ENCODE results near the gene GNB1. TPM values are rescaled to one million over a fixed set of nuclear protein-coding genes. Genes with fewer than 3 reads are reported as not detected.

GNB1 gene
- total and polyA plus RNA-seq, 2 donors (not counting 1 experiment from before 2014, with no cell fraction given), result 91.3 to 485 TPM

DNA sequence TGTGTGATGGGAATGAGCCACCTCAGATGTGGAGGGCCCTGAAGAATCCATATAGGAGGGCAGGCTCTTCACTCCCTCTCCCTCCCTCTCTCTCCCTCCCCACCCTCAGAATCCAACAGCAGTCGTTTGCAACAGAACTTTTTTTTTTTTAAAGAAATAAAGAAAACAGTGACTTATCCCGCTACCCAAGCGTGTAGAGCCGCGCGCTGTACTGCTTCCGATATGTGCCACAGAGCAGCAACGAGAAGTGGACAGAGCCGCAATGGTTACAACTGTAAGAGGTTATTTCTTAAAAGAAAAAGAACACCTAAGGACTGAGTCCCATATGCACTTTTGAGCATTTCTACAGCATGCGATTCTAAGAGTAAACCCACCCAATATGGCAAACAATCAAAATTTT, 105.2 kb downstream of the GNB1 start:
- Histone ChIP-seq H4K20me1 (ENCODE audit: control insufficient read depth, extremely low read depth, insufficient read depth, low read length) (no peaks in the 10 kb centered on the region), H3K4me1 (ENCODE audit: control insufficient read depth, extremely low read depth, insufficient read depth, low read length) (peaks cover 12% of the 10 kb centered on the region), H3K36me3 (ENCODE audit: control insufficient read depth, insufficient read depth, low read length) (peaks cover 33% of the 10 kb centered on the region)

DNA sequence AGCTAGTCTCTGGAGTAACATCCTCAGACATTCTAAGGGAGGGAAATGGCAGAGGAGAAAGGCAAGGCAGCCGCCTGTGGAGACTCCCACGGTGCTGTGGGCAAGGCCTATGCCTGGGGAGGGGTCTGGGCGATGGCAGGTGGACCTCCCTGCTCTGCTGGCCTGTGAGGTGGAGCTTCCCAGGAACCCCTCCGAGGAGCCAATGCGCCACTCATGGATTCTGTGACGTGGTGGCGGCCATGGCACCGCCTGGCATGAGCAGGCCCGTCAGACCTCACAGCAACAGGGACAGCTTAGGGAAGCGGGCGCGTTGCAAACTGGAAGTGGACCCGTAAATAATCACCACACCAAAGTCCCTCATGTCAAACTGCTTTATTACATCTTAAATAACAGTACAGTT, 106.0 kb downstream of the GNB1 start:
- H3K4me2 ChIP-seq (ENCODE audit: extremely low read depth, insufficient read depth, low read length), result no peak overlapping the region
- no peak overlapping the region for H2AFZ ChIP-seq (ENCODE audit: low read length)
- no peaks in the 10 kb centered on the region for H3K27me3 ChIP-seq (ENCODE audit: control insufficient read depth, insufficient read depth, low read length)
- no peak overlapping the region for H3K9ac ChIP-seq (ENCODE audit: insufficient read depth, low read length)
- H4K20me1 ChIP-seq (ENCODE audit: control insufficient read depth, extremely low read depth, insufficient read depth, low read length), result no peaks in the 10 kb centered on the region
- no peak overlapping the region for H3K4me3 ChIP-seq (replicated peaks in 1 of 4; ENCODE audit: control extremely low read depth in 1 of 4, insufficient read depth in 1 of 4, low read depth in 3 of 4, low read length in 4 of 4)
- H3K36me3 ChIP-seq (ENCODE audit: control insufficient read depth, insufficient read depth, low read length), result peaks cover 29% of the 10 kb centered on the region
- H3K4me1 ChIP-seq (ENCODE audit: control insufficient read depth, extremely low read depth, insufficient read depth, low read length), result peaks cover 16% of the 10 kb centered on the region
- H3K79me2 ChIP-seq (ENCODE audit: control insufficient read depth, insufficient read depth, low read length), result peaks cover 2% of the 10 kb centered on the region
- DNase-seq (ENCODE audit: low read depth in 2 of 2), result no peak
- TF ChIP-seq EZH2 (IDR thresholded peaks at IDR 0.05; ENCODE audit: low read length, missing control alignments), result no peak
- TF ChIP-seq, protein P1, sequence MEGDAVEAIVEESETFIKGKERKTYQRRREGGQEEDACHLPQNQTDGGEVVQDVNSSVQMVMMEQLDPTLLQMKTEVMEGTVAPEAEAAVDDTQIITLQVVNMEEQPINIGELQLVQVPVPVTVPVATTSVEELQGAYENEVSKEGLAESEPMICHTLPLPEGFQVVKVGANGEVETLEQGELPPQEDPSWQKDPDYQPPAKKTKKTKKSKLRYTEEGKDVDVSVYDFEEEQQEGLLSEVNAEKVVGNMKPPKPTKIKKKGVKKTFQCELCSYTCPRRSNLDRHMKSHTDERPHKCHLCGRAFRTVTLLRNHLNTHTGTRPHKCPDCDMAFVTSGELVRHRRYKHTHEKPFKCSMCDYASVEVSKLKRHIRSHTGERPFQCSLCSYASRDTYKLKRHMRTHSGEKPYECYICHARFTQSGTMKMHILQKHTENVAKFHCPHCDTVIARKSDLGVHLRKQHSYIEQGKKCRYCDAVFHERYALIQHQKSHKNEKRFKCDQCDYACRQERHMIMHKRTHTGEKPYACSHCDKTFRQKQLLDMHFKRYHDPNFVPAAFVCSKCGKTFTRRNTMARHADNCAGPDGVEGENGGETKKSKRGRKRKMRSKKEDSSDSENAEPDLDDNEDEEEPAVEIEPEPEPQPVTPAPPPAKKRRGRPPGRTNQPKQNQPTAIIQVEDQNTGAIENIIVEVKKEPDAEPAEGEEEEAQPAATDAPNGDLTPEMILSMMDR (conservative IDR thresholded peaks at IDR 0.05 in 1 of 2, IDR thresholded peaks at IDR 0.05 in 1 of 2; ENCODE audit: low read depth in 1 of 2, low read length in 2 of 2), result no peak
- H3K9me3 ChIP-seq (ENCODE audit: control insufficient read depth, insufficient read depth, low read depth, low read length), result no peaks in the 10 kb centered on the region
- no peak overlapping the region for H3K27ac ChIP-seq (ENCODE audit: insufficient read depth, low read length)

More for the DNA sequence above, 105.2 kb downstream of the GNB1 start:
- TF ChIP-seq, protein P1 (conservative IDR thresholded peaks at IDR 0.05 in 1 of 2, IDR thresholded peaks at IDR 0.05 in 1 of 2; ENCODE audit: low read depth in 1 of 2, low read length in 2 of 2), result no peak
- no peak for TF ChIP-seq EZH2 (IDR thresholded peaks at IDR 0.05; ENCODE audit: low read length, missing control alignments)
- Histone ChIP-seq H3K9ac (ENCODE audit: insufficient read depth, low read length) (no peak overlapping the region), H3K79me2 (ENCODE audit: control insufficient read depth, insufficient read depth, low read length) (peaks cover 5% of the 10 kb centered on the region), H3K9me3 (ENCODE audit: control insufficient read depth, insufficient read depth, low read depth, low read length) (no peaks in the 10 kb centered on the region), H3K4me3 (replicated peaks in 1 of 4; ENCODE audit: control extremely low read depth in 1 of 4, insufficient read depth in 1 of 4, low read depth in 3 of 4, low read length in 4 of 4) (no peak overlapping the region), H3K4me2 (ENCODE audit: extremely low read depth, insufficient read depth, low read length) (no peak overlapping the region), H2AFZ (ENCODE audit: low read length) (no peak overlapping the region), H3K27ac (ENCODE audit: insufficient read depth, low read length) (no peak overlapping the region), H3K27me3 (ENCODE audit: control insufficient read depth, insufficient read depth, low read length) (no peaks in the 10 kb centered on the region)
- no peak for DNase-seq (ENCODE audit: low read depth in 2 of 2)

DNA sequence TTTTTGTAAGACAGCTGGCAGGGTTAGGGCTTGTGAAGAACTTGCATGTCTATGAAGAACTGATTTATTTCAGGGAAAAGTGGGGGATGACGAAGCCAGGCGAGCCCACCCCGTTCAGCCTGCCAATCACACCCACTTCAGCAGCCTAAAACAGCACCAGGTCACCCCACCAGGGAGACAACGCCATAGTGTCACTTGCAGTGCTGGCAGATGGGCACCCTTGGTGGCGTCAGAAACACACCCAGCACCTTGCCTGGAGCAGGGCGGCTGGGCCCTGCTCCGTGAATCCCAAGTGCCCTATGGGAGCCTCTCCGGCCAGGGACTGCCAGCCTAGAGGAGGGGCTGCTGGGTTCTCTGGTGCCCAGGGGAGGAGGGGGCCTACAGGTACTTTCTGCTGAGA, 107.6 kb downstream of the GNB1 start:
- H3K36me3 ChIP-seq (ENCODE audit: control insufficient read depth, insufficient read depth, low read length), result peaks cover 19% of the 10 kb centered on the region
- no peak for DNase-seq (ENCODE audit: low read depth in 2 of 2)
- no peak overlapping the region for H3K4me3 ChIP-seq (replicated peaks in 1 of 4; ENCODE audit: control extremely low read depth in 1 of 4, insufficient read depth in 1 of 4, low read depth in 3 of 4, low read length in 4 of 4)
- no peaks in the 10 kb centered on the region for H3K9me3 ChIP-seq (ENCODE audit: control insufficient read depth, insufficient read depth, low read depth, low read length)
- no peak overlapping the region for H3K9ac ChIP-seq (ENCODE audit: insufficient read depth, low read length)
- H3K4me1 ChIP-seq (ENCODE audit: control insufficient read depth, extremely low read depth, insufficient read depth, low read length), result peaks cover 18% of the 10 kb centered on the region
- no peaks in the 10 kb centered on the region for H4K20me1 ChIP-seq (ENCODE audit: control insufficient read depth, extremely low read depth, insufficient read depth, low read length)
- no peak overlapping the region for H2AFZ ChIP-seq (ENCODE audit: low read length)
- no peaks in the 10 kb centered on the region for H3K79me2 ChIP-seq (ENCODE audit: control insufficient read depth, insufficient read depth, low read length)
- H3K4me2 ChIP-seq (ENCODE audit: extremely low read depth, insufficient read depth, low read length), result no peak overlapping the region
- no peak for TF ChIP-seq EZH2 (IDR thresholded peaks at IDR 0.05; ENCODE audit: low read length, missing control alignments)
- TF ChIP-seq, protein P1 (conservative IDR thresholded peaks at IDR 0.05 in 1 of 2, IDR thresholded peaks at IDR 0.05 in 1 of 2; ENCODE audit: low read depth in 1 of 2, low read length in 2 of 2), result no peak
- H3K27me3 ChIP-seq (ENCODE audit: control insufficient read depth, insufficient read depth, low read length), result no peaks in the 10 kb centered on the region
- H3K27ac ChIP-seq (ENCODE audit: insufficient read depth, low read length), result no peak overlapping the region
